Subcutaneous adipose tissue (tissue), 4 donors: ENCODE data around the gene EPDR1. TPM values are rescaled to one million over a fixed set of nuclear protein-coding genes. Genes with fewer than 3 reads are reported as not detected.

Source experiments
- CTCF ChIP-seq: fragments of 450-650 bp; IDR thresholded peaks from one replicate; pipeline ENCODE4 v1.5.1; 2016; ENCODE audit warnings: low read depth, mild to moderate bottlenecking, control low read depth, antibody characterized with exemption, moderate library complexity
- total RNA-seq, 4 donors: library from RNA; depleted of rRNA; stranded (reverse); fragments of >200 nt; gene quantifications; one replicate each; pipeline ENCODE4 v1.1.0, GENCODE V29; 2016

Gene EPDR1
- total RNA-seq, 4 donors from 2014 or later = 14.5 to 53.5 (median 34.9) TPM

- no peak for TF ChIP-seq CTCF
These were observed 9.9 kb downstream of the EPDR1 start for GRCh38 chr7:37930226-37930948.

- TF ChIP-seq CTCF = no peak
These were observed 12.1 kb downstream of the EPDR1 start for GRCh38 chr7:37932543-37932942.

- no peak for TF ChIP-seq CTCF
These were observed 12.7 kb downstream of the EPDR1 start for GRCh38 chr7:37933018-37933566.

GRCh38 chr7:37942934-37943610, 22.6 kb downstream of the EPDR1 start:
- no peak for TF ChIP-seq CTCF

- TF ChIP-seq CTCF = no peak
These were observed 23.7 kb downstream of the EPDR1 start for GRCh38 chr7:37943905-37944736.

GRCh38 chr7:37944737-37945054, 24.3 kb downstream of the EPDR1 start:
- no peak for TF ChIP-seq CTCF

GRCh38 chr7:37945336-37945735, 24.9 kb downstream of the EPDR1 start:
- no peak for TF ChIP-seq CTCF
